GM19438 (cell line): ENCODE measurements around the gene RAB15.

Experiments used
- ATAC-seq: cut with Tn5 transposase; IDR thresholded peaks from one replicate; pipeline ENCODE4 v1.9.1; 2021; ENCODE audit warnings: low read depth; ENCODE audit not compliant: unreplicated experiment

Gene RAB15

GRCh38 chr14:64971943-64972791, at the start of gene RAB15:
RAB15 (minus strand) TSS chr14:64972336; CDS start chr14:64972076, 260 bp downstream.
- no peak for ATAC-seq

DNA sequence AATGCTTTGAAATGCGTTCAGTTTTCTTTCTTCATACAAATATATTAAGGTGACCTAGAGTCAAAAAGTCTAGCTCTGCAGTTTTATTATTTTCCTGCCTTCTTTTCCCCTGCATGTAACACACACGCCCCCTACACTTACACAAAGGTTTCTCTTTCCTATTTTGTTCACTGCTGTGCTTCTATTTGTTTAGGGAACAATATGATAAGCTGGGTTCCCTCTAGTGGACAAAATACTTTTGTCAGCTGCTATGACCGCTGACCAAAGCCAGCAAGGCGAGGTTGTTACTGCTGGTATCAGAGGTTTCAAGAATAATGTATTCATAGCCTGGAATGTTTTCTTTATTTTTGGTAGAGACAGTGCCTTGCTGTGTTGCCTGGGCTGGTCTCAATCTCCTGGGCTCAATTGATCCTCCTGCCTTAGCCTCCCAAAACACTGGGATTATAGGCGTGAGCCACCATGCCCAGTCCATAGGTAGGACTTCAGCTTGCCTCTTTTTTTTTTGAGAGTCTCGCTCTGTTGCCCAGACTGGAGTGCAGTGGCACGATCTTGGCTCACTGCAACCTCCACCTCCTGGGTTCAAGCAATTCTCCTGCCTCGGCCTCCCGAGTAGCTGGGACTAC, 47.9 kb upstream of the RAB15 start:
- no peak for ATAC-seq

DNA sequence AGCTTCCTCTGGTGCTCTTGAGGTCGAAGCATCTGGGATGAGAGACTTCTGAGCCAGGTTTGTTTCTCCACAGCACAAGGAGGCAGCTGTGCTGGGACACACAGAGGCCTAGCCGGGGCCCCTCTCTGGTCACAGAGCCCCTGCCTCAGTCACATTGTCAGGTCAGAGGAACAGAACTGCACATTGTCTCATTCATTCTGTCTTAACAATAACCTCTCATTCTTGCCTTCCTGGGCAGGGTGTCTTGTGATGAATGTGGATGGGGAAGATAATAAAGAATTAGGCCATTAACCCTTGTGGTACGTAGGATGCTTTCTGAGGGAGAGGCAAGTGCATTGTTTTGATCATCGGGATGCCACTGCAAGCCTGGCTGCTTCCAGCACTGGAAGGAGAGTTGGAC, 44.3 kb upstream of the RAB15 start:
- ATAC-seq, result no peak

- no peak for ATAC-seq
These were observed 43.3 kb upstream of the RAB15 start for GRCh38 chr14:65015391-65015790.

GRCh38 chr14:65012353-65012752, 40.2 kb upstream of the RAB15 start:
- no peak for ATAC-seq

DNA sequence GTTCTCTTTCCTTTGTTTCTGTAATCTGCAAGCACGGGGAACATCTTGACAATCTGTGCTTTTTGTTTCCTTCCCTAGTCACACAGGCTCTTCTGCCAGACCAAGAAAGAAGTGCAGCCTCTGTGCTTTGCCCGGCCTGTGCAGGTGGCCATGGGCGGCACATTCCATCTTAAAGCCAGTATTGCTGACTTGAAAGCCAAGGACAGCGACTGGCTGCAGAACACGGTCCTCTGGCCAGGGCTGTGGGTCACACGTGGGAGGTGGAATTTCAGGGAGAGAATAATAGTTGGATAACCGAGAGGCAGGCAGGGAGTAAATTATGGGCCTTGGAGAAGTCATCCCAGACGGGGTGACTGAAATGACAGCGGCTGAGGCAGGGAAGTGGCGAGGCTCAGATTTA, 39.4 kb upstream of the RAB15 start:
- ATAC-seq, result no peak

- no peak for ATAC-seq
These were observed 38.2 kb upstream of the RAB15 start for GRCh38 chr14:65010211-65010931.

DNA sequence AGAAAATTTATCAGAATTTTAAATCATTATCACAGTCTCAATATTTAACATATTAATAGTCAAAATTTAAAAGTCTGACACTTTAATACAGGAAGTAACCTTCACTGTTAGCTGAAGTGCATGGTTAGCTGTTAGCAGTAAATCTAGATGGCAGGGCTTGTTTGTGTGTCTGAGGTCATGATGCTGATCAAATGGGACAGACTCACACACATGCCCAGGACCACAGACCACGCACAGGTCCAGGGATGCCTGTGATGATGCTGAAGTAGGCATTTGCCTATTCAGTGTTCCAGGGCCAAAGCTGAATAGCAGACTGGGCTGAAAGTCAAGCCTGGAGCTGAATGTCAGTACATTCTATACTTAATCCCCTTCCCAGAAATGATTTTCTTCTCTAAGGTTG, 35.1 kb upstream of the RAB15 start:
- no peak for ATAC-seq

GRCh38 chr14:65006261-65006721, 34.2 kb upstream of the RAB15 start:
- no peak for ATAC-seq

DNA sequence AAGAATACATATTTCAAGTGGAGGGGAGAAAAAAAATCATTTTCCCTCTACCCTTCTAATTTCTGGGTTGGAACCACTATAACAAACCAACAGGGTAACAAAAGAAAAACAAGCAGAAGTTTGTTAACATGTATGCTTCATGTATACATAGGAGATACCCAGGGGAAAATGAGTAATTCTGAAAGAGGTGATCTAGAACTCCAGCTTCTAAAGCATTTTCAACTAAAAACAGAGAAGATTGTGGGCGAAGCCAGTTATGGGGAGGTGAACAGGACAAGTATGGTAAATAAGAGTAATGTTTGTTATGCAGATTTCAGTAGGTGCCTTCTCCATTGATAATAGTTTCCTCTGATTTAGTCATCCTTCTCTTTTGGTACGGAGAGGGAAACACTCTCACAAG, 31.3 kb upstream of the RAB15 start:
- no peak for ATAC-seq

DNA sequence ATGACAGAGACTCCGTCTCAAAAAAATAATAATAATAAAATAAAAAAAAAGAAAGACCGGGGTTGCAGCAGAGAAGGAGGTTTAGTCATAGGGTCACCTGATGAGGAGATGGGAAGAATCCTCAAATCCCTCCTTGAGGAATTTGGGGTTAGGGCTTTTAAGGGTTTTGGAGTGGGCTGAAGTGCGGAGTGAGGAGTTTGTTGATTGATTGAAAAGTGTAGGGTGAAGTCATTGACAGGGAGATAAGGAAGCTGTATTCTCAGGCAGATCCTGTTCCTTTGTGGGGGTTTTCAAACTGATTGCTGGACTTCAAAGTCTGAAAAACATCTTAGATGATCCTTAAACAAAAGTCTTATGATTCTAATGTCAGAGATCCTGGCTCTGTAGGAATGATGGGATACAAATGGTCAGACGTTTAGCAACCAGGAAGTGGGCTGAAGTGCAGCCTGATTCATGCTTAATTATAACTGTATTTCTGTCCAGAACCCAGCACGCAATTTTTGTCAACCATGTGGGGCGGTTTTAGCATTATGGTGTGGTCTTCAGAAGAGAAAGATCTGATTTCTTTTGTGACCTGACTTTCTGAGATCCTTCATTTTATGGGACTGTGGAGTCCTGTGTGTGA, 30.6 kb upstream of the RAB15 start:
- no peak for ATAC-seq

DNA sequence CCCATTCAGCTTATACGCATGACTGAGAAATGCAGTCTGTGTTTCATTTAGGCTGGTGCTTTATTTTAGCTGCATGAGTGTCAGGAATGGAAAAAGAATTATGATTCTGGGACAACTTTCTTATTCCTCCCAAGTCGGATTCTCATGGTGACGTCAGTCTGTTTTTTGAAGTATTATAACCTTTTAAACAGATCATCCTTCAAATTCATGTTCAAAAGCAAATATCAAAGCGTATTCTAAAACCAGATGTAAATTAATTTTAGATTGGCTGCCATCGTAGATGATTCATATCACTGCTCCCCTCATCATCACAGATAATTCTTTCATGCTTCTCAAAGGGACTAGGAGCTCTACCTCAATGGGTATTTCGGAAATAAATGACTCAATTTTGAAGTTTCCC, 29.6 kb upstream of the RAB15 start:
- no peak for ATAC-seq

- ATAC-seq, result no peak
These were observed 28.9 kb upstream of the RAB15 start for GRCh38 chr14:65000898-65001591.

DNA sequence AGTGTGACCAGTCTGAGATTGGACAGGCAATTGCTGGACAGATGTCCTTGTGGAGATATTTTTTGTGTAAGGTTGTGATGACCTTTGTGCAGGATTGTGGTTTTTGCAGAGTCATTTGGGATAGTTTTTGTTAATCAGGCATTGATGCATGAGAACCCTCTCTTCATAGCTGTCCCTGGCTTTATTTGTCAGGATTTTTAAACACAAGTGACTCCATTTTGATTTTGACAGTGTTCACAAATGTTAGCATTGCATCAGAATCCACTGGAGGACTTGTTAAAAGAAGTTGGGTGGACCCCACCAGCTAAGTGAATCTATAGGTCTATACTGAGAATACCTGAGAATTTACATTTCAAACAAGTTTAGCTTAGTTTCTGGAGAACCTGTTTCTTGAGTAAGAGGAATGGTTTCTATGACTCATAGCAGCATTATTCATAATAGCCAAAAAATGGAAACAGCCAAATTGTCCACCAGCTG, 26.4 kb upstream of the RAB15 start:
- no peak for ATAC-seq

- no peak for ATAC-seq
These were observed 25.1 kb upstream of the RAB15 start for GRCh38 chr14:64997108-64997794.

DNA sequence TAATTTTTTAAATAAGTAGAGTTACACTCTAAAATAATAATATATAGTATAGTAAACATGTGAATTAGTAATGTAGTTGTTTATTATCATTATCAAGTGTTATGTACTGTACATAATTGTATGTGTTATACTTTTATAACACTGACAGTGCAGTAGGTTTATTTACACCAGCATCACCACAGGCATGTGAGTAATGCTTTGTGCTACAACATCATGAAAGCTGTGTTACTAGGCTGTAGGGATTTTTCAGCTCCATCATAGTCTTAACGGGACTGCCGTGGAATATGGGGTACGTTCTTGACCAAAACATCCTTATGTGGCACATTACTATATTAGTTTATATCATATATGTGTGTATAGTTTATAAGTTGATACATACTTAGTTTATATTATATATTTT, 23.2 kb upstream of the RAB15 start:
- no peak for ATAC-seq

- no peak for ATAC-seq
These were observed 22.4 kb upstream of the RAB15 start for GRCh38 chr14:64994540-64994939.

GRCh38 chr14:64993266-64993930, 21.3 kb upstream of the RAB15 start:
- no peak for ATAC-seq

DNA sequence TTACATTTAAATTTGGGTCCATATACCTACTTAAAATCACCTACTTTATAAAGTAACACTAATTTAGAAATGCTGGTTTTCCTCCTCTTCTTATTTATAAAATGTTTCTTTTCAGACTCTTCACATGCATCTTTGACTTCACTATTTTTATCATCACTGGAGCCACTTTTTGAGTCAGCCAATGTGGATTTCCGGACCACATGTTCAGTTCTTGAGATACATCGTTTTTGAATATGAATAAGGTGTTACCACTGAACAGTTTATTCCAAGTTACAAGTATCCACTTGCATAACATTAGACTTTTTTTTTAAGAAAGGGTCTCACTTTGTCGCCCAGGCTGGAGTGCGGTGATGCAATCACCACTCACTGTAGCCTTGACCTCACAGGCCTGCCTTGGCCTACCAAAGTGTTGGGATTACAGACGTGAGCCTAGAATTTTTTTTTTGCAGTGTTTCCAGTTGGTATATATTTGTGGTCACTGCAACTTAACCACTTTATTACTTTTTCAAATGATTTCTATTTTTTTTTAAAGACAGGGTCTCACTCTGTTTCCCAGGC, 20.3 kb upstream of the RAB15 start:
- ATAC-seq, result no peak
